ENCODE results near the gene TNFAIP8. TPM values are rescaled to one million over a fixed set of nuclear protein-coding genes. Genes with fewer than 3 reads are reported as not detected.

The TNFAIP8 gene
- total RNA-seq, 1 experiment from 2014 or later = 7.3 TPM

DNA sequence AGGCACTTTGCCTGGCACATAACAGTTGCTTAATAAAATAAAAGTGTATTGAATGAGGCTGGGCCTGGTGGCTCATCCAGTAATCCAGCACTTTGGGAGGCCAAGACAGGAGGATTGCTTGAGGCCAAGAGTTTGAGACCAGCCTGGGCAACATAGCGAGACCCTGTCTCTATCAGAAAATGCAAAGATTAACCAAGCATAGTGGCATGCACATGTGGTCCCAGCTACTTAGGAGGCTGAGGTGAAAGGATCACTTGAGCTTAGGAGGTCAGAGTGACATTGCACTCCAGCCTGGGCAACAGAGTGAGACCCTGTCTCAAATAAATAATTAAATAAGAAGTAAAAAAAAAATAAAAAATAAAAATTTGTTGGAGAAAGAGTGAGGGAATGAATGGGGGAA is 21.2 kb downstream of the TNFAIP8 start:
- H3K36me3 Mint-ChIP-seq (ENCODE audit: insufficient read depth in 1 of 3, low read depth in 3 of 3) = no peaks in the 10 kb centered on the region; a peak in 1 of 7 replicates
- H2AK5ac ChIP-seq (ENCODE audit: insufficient read length, low read length) = no peak overlapping the region
- no peak overlapping the region for H2BK12ac ChIP-seq (ENCODE audit: insufficient read length, low read depth, low read length)
- H2BK5ac ChIP-seq (ENCODE audit: insufficient read length, low read length) = no peak overlapping the region
- H3K18ac ChIP-seq (ENCODE audit: insufficient read length, low read depth, low read length) = no peak overlapping the region
- TF ChIP-seq, protein P1, sequence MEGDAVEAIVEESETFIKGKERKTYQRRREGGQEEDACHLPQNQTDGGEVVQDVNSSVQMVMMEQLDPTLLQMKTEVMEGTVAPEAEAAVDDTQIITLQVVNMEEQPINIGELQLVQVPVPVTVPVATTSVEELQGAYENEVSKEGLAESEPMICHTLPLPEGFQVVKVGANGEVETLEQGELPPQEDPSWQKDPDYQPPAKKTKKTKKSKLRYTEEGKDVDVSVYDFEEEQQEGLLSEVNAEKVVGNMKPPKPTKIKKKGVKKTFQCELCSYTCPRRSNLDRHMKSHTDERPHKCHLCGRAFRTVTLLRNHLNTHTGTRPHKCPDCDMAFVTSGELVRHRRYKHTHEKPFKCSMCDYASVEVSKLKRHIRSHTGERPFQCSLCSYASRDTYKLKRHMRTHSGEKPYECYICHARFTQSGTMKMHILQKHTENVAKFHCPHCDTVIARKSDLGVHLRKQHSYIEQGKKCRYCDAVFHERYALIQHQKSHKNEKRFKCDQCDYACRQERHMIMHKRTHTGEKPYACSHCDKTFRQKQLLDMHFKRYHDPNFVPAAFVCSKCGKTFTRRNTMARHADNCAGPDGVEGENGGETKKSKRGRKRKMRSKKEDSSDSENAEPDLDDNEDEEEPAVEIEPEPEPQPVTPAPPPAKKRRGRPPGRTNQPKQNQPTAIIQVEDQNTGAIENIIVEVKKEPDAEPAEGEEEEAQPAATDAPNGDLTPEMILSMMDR (conservative IDR thresholded peaks at IDR 0.05) = no peak
- H3K56ac ChIP-seq (ENCODE audit: insufficient read length, low read depth, low read length) = no peak overlapping the region
- peaks cover 3% of the 10 kb centered on the region; the same call in 1 of the 2 replicates for H3K4me1 ChIP-seq (ENCODE audit: insufficient read depth, low read length)
- no peak overlapping the region for H3K27ac ChIP-seq (ENCODE audit: insufficient read length, low read depth, low read length)
- H3K27me3 Mint-ChIP-seq (ENCODE audit: low read depth) = no peaks in the 10 kb centered on the region
- H4K5ac ChIP-seq (ENCODE audit: insufficient read length, low read depth, low read length) = no peak overlapping the region
- peaks cover 14 to 23% of the 10 kb centered on the region in 2 experiments for H3K4me1 Mint-ChIP-seq
- no peaks in the 10 kb centered on the region for H4K20me1 ChIP-seq (ENCODE audit: control insufficient read depth, insufficient read depth, insufficient read length)
- no peaks in the 10 kb centered on the region for H3K23me2 ChIP-seq (ENCODE audit: insufficient read length, low read depth, low read length, poor library complexity, severe bottlenecking)
- no peaks in the 10 kb centered on the region for H3K9me3 ChIP-seq (ENCODE audit: control insufficient read depth, low read depth, low read length)
- no peak overlapping the region for H3K4me3 Mint-ChIP-seq
- H3T11ph ChIP-seq (ENCODE audit: low read length) = no peak overlapping the region
- no peak overlapping the region for H3K14ac ChIP-seq (ENCODE audit: insufficient read depth, low read length)
- no peak overlapping the region for H4K8ac ChIP-seq (replicated peaks; ENCODE audit: insufficient read length, low read depth, low read length)
- H2BK20ac ChIP-seq (ENCODE audit: low read depth, low read length, poor library complexity, severe bottlenecking) = no peak overlapping the region
- H2BK15ac ChIP-seq (ENCODE audit: low read depth, low read length) = no peak overlapping the region
- peaks cover 2% of the 10 kb centered on the region for H3K79me1 ChIP-seq (ENCODE audit: insufficient read depth, low read depth, low read length, poor library complexity, severe bottlenecking)
- no peak overlapping the region for H3K27ac Mint-ChIP-seq
- no peak for DNase-seq
- no peaks in the 10 kb centered on the region for H3K79me2 ChIP-seq (ENCODE audit: insufficient read depth, low read length)
- H3K4ac ChIP-seq (ENCODE audit: low read depth, low read length) = no peak overlapping the region
- H2AFZ ChIP-seq (ENCODE audit: low read length) = no peak overlapping the region
- no CpG with 5 or more reads among the region's 1 CpG for WGBS (ENCODE audit: extremely low coverage, insufficient read length, low lambda C conversion rate)
- no peak overlapping the region for H3K4me2 ChIP-seq (ENCODE audit: insufficient read depth, insufficient read length, low read length)
- H2BK120ac ChIP-seq (ENCODE audit: low read depth, low read length, poor library complexity, severe bottlenecking) = no peak overlapping the region
- H3K9me3 Mint-ChIP-seq = no peaks in the 10 kb centered on the region
- H3K9ac ChIP-seq (ENCODE audit: extremely low read depth, insufficient read length, low read length) = no peak overlapping the region
- H3K23ac ChIP-seq (ENCODE audit: insufficient read length, low read depth, low read length) = no peak overlapping the region
- no peaks in the 10 kb centered on the region for H3K27me3 ChIP-seq (ENCODE audit: insufficient read depth, low read length)
- H4K91ac ChIP-seq (ENCODE audit: insufficient read length, low read depth, low read length) = no peak overlapping the region

All from H9 (cell line).